ENCODE data around the gene CEACAM18.
A peak's percentile ranks its signal among the peaks of the same experiment; 100 is the strongest.

The CEACAM18 gene

GRCh38 chr19:51501594-51502263 is 23.4 kb downstream of the CEACAM18 start, which contains the start of gene SIGLEC12:
SIGLEC12 (minus strand) TSS chr19:51501800; CDS start chr19:51501733, 67 bp downstream.
- H3K27me3 ChIP-seq, result peaks cover 0 to 10% of the 10 kb centered on the region in 2 donors
- peak in 1 of 2 donors; percentile 39 for DNase-seq
- H3K4me1 ChIP-seq, result no peaks in the 10 kb centered on the region
- H3K27ac ChIP-seq, result no peak within 1 kb of the TSS
- H3K36me3 ChIP-seq, result no peaks in the 10 kb centered on the region
- no peak within 1 kb of the TSS for H3K4me3 ChIP-seq
- no peak for TF ChIP-seq CTCF (IDR thresholded peaks at IDR 0.05)
- intact Hi-C loops (cut with DNase I; ENCODE audit: low total_unique reads), result no loop called here
- peaks cover 0 to 3% (median 0%) of the 10 kb centered on the region in 3 donors for H3K9me3 ChIP-seq

- Histone ChIP-seq H3K27ac (no peak overlapping the region), H3K9me3 (peaks cover 0 to 3% (median 0%) of the 10 kb centered on the region in 3 donors), H3K36me3 (no peaks in the 10 kb centered on the region), H3K4me1 (no peaks in the 10 kb centered on the region), H3K4me3 (no peak overlapping the region), H3K27me3 (peaks cover 0 to 12% of the 10 kb centered on the region in 2 donors)
- intact Hi-C loops (cut with DNase I; ENCODE audit: low total_unique reads), result no loop called here
- no peak for TF ChIP-seq CTCF (IDR thresholded peaks at IDR 0.05)
- no peak for DNase-seq
Observed at GRCh38 chr19:51503286-51503817, 25.0 kb downstream of the CEACAM18 start.

- H3K9me3 ChIP-seq, result peaks cover 0 to 3% (median 0%) of the 10 kb centered on the region in 3 donors
- H3K36me3 ChIP-seq, result no peaks in the 10 kb centered on the region
- no peak overlapping the region for H3K27ac ChIP-seq
- DNase-seq, result no peak
- no peaks in the 10 kb centered on the region for H3K4me1 ChIP-seq
- intact Hi-C loops (cut with DNase I; ENCODE audit: low total_unique reads), result no loop called here
- H3K4me3 ChIP-seq, result no peak overlapping the region
- H3K27me3 ChIP-seq, result peaks cover 0 to 17% of the 10 kb centered on the region in 2 donors
- no peak for TF ChIP-seq CTCF (IDR thresholded peaks at IDR 0.05)
Observed at GRCh38 chr19:51503896-51504295, 25.6 kb downstream of the CEACAM18 start.

- DNase-seq, result no peak
- no peak for TF ChIP-seq CTCF (IDR thresholded peaks at IDR 0.05)
- intact Hi-C loops (cut with DNase I; ENCODE audit: low total_unique reads), result no loop called here
- Histone ChIP-seq H3K36me3 (no peaks in the 10 kb centered on the region), H3K9me3 (peaks cover 0 to 3% (median 0%) of the 10 kb centered on the region in 3 donors), H3K4me1 (no peaks in the 10 kb centered on the region), H3K4me3 (no peak overlapping the region), H3K27ac (no peak overlapping the region), H3K27me3 (peaks cover 0 to 7% of the 10 kb centered on the region in 2 donors)
Observed at GRCh38 chr19:51505904-51506303, 27.6 kb downstream of the CEACAM18 start.

GRCh38 chr19:51507192-51507591 is 28.9 kb downstream of the CEACAM18 start:
- TF ChIP-seq CTCF (IDR thresholded peaks at IDR 0.05), result no peak
- peaks cover 0 to 3% (median 0%) of the 10 kb centered on the region in 3 donors for H3K9me3 ChIP-seq
- H3K4me3 ChIP-seq, result no peak overlapping the region
- H3K4me1 ChIP-seq, result no peaks in the 10 kb centered on the region
- peaks cover 0 to 7% of the 10 kb centered on the region in 2 donors for H3K27me3 ChIP-seq
- no peaks in the 10 kb centered on the region for H3K36me3 ChIP-seq
- no peak for DNase-seq
- no peak overlapping the region for H3K27ac ChIP-seq
- intact Hi-C loops (cut with DNase I; ENCODE audit: low total_unique reads), result no loop called here

Data from tibial artery (tissue), 4 donors.